Peyer's patch (tissue), 4 donors: ENCODE results near the gene TSHZ1. TPM values are rescaled to one million over a fixed set of nuclear protein-coding genes. Genes with fewer than 3 reads are reported as not detected.

Experiments used
- DNase-seq, 3 donors: peaks; one replicate each; pipeline ENCODE4 v3.0.0-alpha.2; 2017 to 2019
- H3K27ac ChIP-seq, 4 donors: fragments of 200-600 bp; sonication (generic); one replicate each; pipeline ENCODE4 v1.5.1; 2016 to 2019
- H3K27me3 ChIP-seq, 2 donors: fragments of 200-600 bp; sonication (generic); one replicate each; pipeline ENCODE4 v1.5.1; 2019
- H3K36me3 ChIP-seq, 3 donors: fragments of 200-600 bp; sonication (generic); one replicate each; pipeline ENCODE4 v1.5.1; 2016 to 2019
- H3K4me1 ChIP-seq, 4 donors: fragments of 200-600 bp; sonication (generic); one replicate each; pipeline ENCODE4 v1.5.1; 2016 to 2019
- H3K4me3 ChIP-seq, 4 donors: fragments of 200-600 bp; sonication (generic); 1 replicate in 3 of 4; 2 replicates in 1 of 4; pipeline ENCODE4 v1.5.1; 2016 to 2019; ENCODE audit warnings: mild to moderate bottlenecking in 1 of 4
- H3K9me3 ChIP-seq, 4 donors: fragments of 200-600 bp; sonication (generic); one replicate each; pipeline ENCODE4 v1.5.1; 2016 to 2019; ENCODE audit warnings: mild to moderate bottlenecking in 1 of 4
- CTCF ChIP-seq, 6 experiments: fragments of 450-650 bp in 4 of 6; fragments of 200-600 bp in 2 of 6; sonication (generic) in 1 of 6; IDR thresholded peaks; one replicate each; pipeline ENCODE4 v1.5.1; 2017 to 2019; ENCODE audit warnings: antibody characterized with exemption in 6 of 6, mild to moderate bottlenecking in 3 of 6, moderate library complexity in 1 of 6
- POLR2A ChIP-seq, 2 donors: fragments of 450-650 bp; IDR thresholded peaks; one replicate each; pipeline ENCODE4 v1.5.1; 2017; ENCODE audit warnings: antibody characterized with exemption in 2 of 2, mild to moderate bottlenecking in 2 of 2, moderate library complexity in 2 of 2
- total RNA-seq, 4 donors: library from RNA; depleted of rRNA; stranded (reverse); fragments of >200 nt; gene quantifications; one replicate each; pipeline ENCODE4 v1.1.0, GENCODE V29; 2016

TSHZ1 gene
- total RNA-seq, 4 donors from 2014 or later: 12.4 to 34.8 (median 28.4) TPM

GRCh38 chr18:75220551-75221355 lies 10.2 kb downstream of the TSHZ1 start:
- H3K4me1 ChIP-seq: peaks cover 0 to 69% (median 7%) of the 10 kb centered on the region in 4 donors
- TF ChIP-seq CTCF (IDR thresholded peaks at IDR 0.05): no peak
- no peak for TF ChIP-seq POLR2A (IDR thresholded peaks at IDR 0.05)
- H3K27me3 ChIP-seq: no peaks in the 10 kb centered on the region
- DNase-seq: no peak
- no peaks in the 10 kb centered on the region for H3K9me3 ChIP-seq
- H3K27ac ChIP-seq: peak overlapping the region in 3 of 4 donors; percentile 9 to 83 (median 75)
- H3K36me3 ChIP-seq: no peaks in the 10 kb centered on the region
- H3K4me3 ChIP-seq: no peak overlapping the region

- DNase-seq: no peak
- peaks cover 0 to 68% (median 4%) of the 10 kb centered on the region in 4 donors for H3K4me1 ChIP-seq
- peak overlapping the region in 1 of 4 donors; percentile 83 for H3K27ac ChIP-seq
- no peaks in the 10 kb centered on the region for H3K36me3 ChIP-seq
- no peaks in the 10 kb centered on the region for H3K9me3 ChIP-seq
- no peak for TF ChIP-seq POLR2A (IDR thresholded peaks at IDR 0.05)
- H3K4me3 ChIP-seq: no peak overlapping the region
- no peaks in the 10 kb centered on the region for H3K27me3 ChIP-seq
Observed at GRCh38 chr18:75221397-75221796, 10.8 kb downstream of the TSHZ1 start.

GRCh38 chr18:75221897-75222296 lies 11.3 kb downstream of the TSHZ1 start:
- no peak for TF ChIP-seq CTCF (IDR thresholded peaks at IDR 0.05)
- no peak for TF ChIP-seq POLR2A (IDR thresholded peaks at IDR 0.05)
- Histone ChIP-seq H3K4me1 (peaks cover 0 to 68% (median 2%) of the 10 kb centered on the region in 4 donors), H3K27ac (no peak overlapping the region), H3K36me3 (no peaks in the 10 kb centered on the region), H3K27me3 (no peaks in the 10 kb centered on the region), H3K4me3 (no peak overlapping the region), H3K9me3 (no peaks in the 10 kb centered on the region)
- no peak for DNase-seq

GRCh38 chr18:75222407-75222806 lies 11.8 kb downstream of the TSHZ1 start:
- TF ChIP-seq CTCF (IDR thresholded peaks at IDR 0.05) (no peak), POLR2A (IDR thresholded peaks at IDR 0.05) (no peak)
- H3K27ac ChIP-seq: no peak overlapping the region
- no peaks in the 10 kb centered on the region for H3K36me3 ChIP-seq

GRCh38 chr18:75223687-75224347 lies 13.2 kb downstream of the TSHZ1 start:
- Histone ChIP-seq H3K36me3 (no peaks in the 10 kb centered on the region), H3K4me3 (no peak overlapping the region), H3K4me1 (peaks cover 0 to 64% (median 1%) of the 10 kb centered on the region in 4 donors), H3K27me3 (no peaks in the 10 kb centered on the region), H3K9me3 (no peaks in the 10 kb centered on the region), H3K27ac (no peak overlapping the region)
- TF ChIP-seq CTCF (IDR thresholded peaks at IDR 0.05) (no peak), POLR2A (IDR thresholded peaks at IDR 0.05) (no peak)
- peak in 1 of 3 donors; percentile 36 for DNase-seq

More at GRCh38 chr18:75222407-75222806, 11.8 kb downstream of the TSHZ1 start:
- Histone ChIP-seq H3K4me1 (peaks cover 0 to 68% (median 1%) of the 10 kb centered on the region in 4 donors), H3K9me3 (no peaks in the 10 kb centered on the region), H3K27me3 (no peaks in the 10 kb centered on the region), H3K4me3 (no peak overlapping the region)
- no peak for DNase-seq
